GM21447 (cell line): ENCODE measurements around the gene RNF166.

Source experiments
- ATAC-seq: cut with Tn5 transposase; IDR thresholded peaks from one replicate; pipeline ENCODE4 v1.9.1; 2021; ENCODE audit not compliant: unreplicated experiment

Gene RNF166

GRCh38 chr16:88724855-88725555 lies 18.8 kb upstream of the RNF166 start:
- ATAC-seq, result no peak

GRCh38 chr16:88723911-88724310 lies 17.7 kb upstream of the RNF166 start:
- ATAC-seq, result no peak

GRCh38 chr16:88723507-88723887 lies 17.3 kb upstream of the RNF166 start:
- no peak for ATAC-seq

GRCh38 chr16:88722784-88723506 lies 16.7 kb upstream of the RNF166 start:
- no peak for ATAC-seq

GRCh38 chr16:88721815-88722755 lies 15.9 kb upstream of the RNF166 start:
- ATAC-seq, result no peak

GRCh38 chr16:88721236-88721635 lies 15.0 kb upstream of the RNF166 start:
- no peak for ATAC-seq

GRCh38 chr16:88720396-88720970 lies 14.3 kb upstream of the RNF166 start:
- ATAC-seq, result no peak

GRCh38 chr16:88719933-88720296 lies 13.7 kb upstream of the RNF166 start:
- ATAC-seq, result no peak

- no peak for ATAC-seq
These were observed 13.2 kb upstream of the RNF166 start for GRCh38 chr16:88719267-88719932.

- no peak for ATAC-seq
These were observed 12.0 kb upstream of the RNF166 start for GRCh38 chr16:88718178-88718577.

GRCh38 chr16:88716601-88717001 lies 10.4 kb upstream of the RNF166 start:
- no peak for ATAC-seq

- no peak for ATAC-seq
These were observed 10.0 kb upstream of the RNF166 start for GRCh38 chr16:88716201-88716600.

GRCh38 chr16:88715312-88716190 lies 9.3 kb upstream of the RNF166 start:
- no peak for ATAC-seq

- ATAC-seq, result no peak
These were observed 8.5 kb upstream of the RNF166 start for GRCh38 chr16:88714420-88715302.

- ATAC-seq, result no peak
These were observed 7.6 kb upstream of the RNF166 start for GRCh38 chr16:88713568-88714419.

GRCh38 chr16:88713054-88713453 lies 6.8 kb upstream of the RNF166 start:
- ATAC-seq, result no peak

GRCh38 chr16:88712362-88712979 lies 6.3 kb upstream of the RNF166 start:
- ATAC-seq, result no peak
